ENCODE results near the gene CRYBB2. TPM values are rescaled to one million over a fixed set of nuclear protein-coding genes. Genes with fewer than 3 reads are reported as not detected.

CRYBB2 gene
- total RNA-seq = 0.19 TPM in 1 of 2 replicates, not detected in the other

GRCh38 chr22:25219211-25219689 is at the start of gene CRYBB2:
TSS of gene CRYBB2 (plus strand) at chr22:25219639. CDS start at chr22:25221430, 1,791 bp downstream.

GRCh38 chr22:25199731-25200520 is 19.5 kb upstream of the CRYBB2 start, which contains the start of gene CRYBB3:
TSS of gene CRYBB3 (plus strand) at chr22:25199858. CDS start at chr22:25201397, 1,539 bp downstream.

Small RNA genes within 50 kb of the gene (small RNA-seq; reads per million reads assigned to genes)
- not detected for gene Z99916.2

Other genes with a start within 250 kb of the CRYBB2 start
- gene CRYBB3, start 19.8 kb upstream of the CRYBB2 start, total RNA-seq = not detected in 2 replicates

All from vein endothelial cell (primary cell).